ENCODE data around the gene CRB2. TPM values are rescaled to one million over a fixed set of nuclear protein-coding genes. Genes with fewer than 3 reads are reported as not detected.
A peak's percentile ranks its signal among the peaks of the same experiment; 100 is the strongest.

CRB2 gene
- total RNA-seq, 1 donor from 2014 or later = not detected

DNA sequence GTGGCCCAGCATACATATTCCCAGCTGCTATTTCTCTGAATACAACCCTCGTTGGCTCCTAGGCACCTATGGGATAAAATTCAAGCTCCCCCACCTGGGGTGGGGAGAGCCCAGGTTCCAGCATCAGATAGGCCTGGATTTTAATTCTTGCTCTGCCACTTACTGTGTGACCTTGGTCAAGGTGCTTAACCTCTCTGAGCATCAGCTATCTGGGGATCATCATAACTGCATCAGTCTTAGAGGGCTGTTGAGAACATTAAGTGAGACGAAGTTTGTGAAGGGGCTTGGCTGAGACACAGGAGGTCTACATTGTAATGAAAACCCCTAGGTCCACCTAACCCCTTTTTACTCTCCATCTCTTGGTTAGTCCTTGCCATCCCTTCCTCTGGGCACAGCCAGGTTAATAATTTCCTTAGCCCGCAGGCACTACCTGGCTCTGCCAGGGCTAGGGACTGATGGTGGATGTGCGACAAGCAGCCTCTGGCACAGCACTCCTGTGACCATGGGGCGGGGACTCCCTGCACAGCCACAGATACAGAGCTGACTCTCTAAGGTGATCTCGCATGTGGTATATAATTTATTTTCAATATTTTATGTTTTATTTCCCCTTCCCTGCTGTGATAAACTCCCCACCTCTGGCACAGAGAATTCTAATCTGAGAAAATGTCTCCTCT, 68.7 kb downstream of the CRB2 start:
- H3K9me3 ChIP-seq (replicated peaks) = peaks cover 10% of the 10 kb centered on the region
- no peak overlapping the region for H3K4me3 ChIP-seq
- H3K36me3 ChIP-seq = peaks cover 28% of the 10 kb centered on the region
- no peaks in the 10 kb centered on the region for H3K27me3 ChIP-seq (ENCODE audit: low read depth)
- TF ChIP-seq, protein P1, sequence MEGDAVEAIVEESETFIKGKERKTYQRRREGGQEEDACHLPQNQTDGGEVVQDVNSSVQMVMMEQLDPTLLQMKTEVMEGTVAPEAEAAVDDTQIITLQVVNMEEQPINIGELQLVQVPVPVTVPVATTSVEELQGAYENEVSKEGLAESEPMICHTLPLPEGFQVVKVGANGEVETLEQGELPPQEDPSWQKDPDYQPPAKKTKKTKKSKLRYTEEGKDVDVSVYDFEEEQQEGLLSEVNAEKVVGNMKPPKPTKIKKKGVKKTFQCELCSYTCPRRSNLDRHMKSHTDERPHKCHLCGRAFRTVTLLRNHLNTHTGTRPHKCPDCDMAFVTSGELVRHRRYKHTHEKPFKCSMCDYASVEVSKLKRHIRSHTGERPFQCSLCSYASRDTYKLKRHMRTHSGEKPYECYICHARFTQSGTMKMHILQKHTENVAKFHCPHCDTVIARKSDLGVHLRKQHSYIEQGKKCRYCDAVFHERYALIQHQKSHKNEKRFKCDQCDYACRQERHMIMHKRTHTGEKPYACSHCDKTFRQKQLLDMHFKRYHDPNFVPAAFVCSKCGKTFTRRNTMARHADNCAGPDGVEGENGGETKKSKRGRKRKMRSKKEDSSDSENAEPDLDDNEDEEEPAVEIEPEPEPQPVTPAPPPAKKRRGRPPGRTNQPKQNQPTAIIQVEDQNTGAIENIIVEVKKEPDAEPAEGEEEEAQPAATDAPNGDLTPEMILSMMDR (IDR thresholded peaks at IDR 0.05; ENCODE audit: borderline replicate concordance) = no peak
- no peak for DNase-seq
- peak overlapping the region; percentile 67 for H3K27ac ChIP-seq (replicated peaks)
- intact Hi-C loops (cut with micrococcal nuclease) = no loop called here
- no peaks in the 10 kb centered on the region for H3K4me1 ChIP-seq

DNA sequence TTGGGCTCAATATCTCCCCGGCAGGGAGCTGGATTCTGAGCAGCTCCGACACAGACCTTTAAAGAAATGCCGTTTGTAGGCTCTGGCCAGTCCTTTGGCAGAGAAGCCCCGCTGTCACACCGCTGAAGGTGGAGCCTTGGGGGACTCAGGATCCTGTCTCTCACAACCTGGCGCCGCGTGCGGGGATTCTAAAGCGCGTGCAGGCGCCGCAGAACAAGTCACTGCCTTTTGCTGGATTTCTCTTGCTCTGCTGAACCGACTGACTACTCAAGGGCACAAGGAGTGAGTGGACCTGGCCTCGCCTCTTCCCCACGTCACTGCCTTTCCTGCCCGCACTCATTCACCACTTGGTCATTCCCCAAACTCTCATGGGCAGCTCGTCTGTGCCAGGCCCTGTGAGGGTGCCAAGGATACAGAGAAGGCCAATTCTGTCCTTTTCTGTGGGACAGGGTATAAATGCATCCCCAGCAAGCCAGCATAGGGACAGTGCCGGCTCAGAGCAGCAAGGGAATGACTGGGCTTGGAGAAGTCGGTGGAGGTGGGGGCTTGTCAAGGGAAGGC, 69.3 kb downstream of the CRB2 start:
- peak overlapping the region; percentile 67 for H3K27ac ChIP-seq (replicated peaks)
- H3K4me3 ChIP-seq = no peak overlapping the region
- no peak for DNase-seq
- H3K36me3 ChIP-seq = peaks cover 29% of the 10 kb centered on the region
- no peaks in the 10 kb centered on the region for H3K4me1 ChIP-seq
- intact Hi-C loops (cut with micrococcal nuclease) = no loop called here
- H3K27me3 ChIP-seq (ENCODE audit: low read depth) = no peaks in the 10 kb centered on the region
- peaks cover 14% of the 10 kb centered on the region for H3K9me3 ChIP-seq (replicated peaks)
- TF ChIP-seq, protein P1 (IDR thresholded peaks at IDR 0.05; ENCODE audit: borderline replicate concordance) = no peak

DNA sequence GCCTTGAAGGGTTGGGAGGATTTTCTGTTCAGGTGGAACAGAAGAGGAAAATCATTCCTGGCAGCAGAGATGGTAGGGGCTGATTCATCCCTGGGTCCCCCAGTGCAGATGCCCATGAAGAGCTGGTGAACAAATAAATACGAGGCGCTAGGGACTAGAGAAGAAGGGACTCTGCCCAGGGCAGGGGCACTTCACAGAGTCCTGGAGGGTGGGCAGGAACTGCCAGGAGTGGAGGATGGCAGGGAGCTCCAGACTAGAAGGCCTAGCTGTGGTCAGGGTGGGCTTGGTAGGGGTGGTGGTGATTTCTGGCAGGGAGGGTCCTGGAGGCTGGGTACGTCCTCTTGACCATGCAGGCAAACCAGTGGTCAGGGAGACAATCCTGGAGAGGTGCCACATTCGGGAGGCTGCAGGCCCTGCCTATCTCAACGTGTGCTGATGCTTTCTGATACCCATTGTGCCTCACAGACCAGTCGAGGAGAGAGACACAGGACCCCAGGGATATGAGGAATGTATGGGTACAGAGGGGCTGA, 69.9 kb downstream of the CRB2 start:
- intact Hi-C loops (cut with micrococcal nuclease) = no loop called here
- H3K27ac ChIP-seq (replicated peaks) = peak overlapping the region; percentile 67
- peaks cover 34% of the 10 kb centered on the region for H3K36me3 ChIP-seq
- H3K9me3 ChIP-seq (replicated peaks) = peaks cover 16% of the 10 kb centered on the region
- H3K27me3 ChIP-seq (ENCODE audit: low read depth) = no peaks in the 10 kb centered on the region
- no peak overlapping the region for H3K4me3 ChIP-seq
- TF ChIP-seq, protein P1 (IDR thresholded peaks at IDR 0.05; ENCODE audit: borderline replicate concordance) = no peak
- DNase-seq = no peak
- no peaks in the 10 kb centered on the region for H3K4me1 ChIP-seq

DNA sequence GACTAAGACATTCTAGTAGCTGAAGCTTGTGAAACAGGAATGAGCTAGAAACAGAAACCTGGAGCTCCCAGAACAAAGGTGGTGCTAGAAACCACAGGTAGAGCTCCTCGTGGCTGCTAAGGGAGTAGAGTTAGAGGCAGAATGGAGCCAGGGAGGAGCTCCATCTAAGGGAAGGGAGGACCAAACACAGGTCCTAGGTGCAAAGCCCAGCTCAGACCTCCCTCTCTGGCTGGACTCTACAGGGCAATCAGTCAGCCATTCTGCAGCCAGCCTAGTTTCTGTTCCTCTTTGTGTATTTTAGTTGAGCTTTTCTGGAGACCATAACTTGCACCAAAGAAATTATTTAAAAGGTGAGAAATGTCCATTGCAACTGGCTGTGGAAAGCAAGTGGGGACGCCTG, 70.4 kb downstream of the CRB2 start:
- no peak for DNase-seq
- no peaks in the 10 kb centered on the region for H3K27me3 ChIP-seq (ENCODE audit: low read depth)
- peaks cover 39% of the 10 kb centered on the region for H3K36me3 ChIP-seq
- TF ChIP-seq, protein P1 (IDR thresholded peaks at IDR 0.05; ENCODE audit: borderline replicate concordance) = no peak
- intact Hi-C loops (cut with micrococcal nuclease) = no loop called here
- no peak overlapping the region for H3K27ac ChIP-seq (replicated peaks)
- no peak overlapping the region for H3K4me3 ChIP-seq
- peaks cover 16% of the 10 kb centered on the region for H3K9me3 ChIP-seq (replicated peaks)
- no peaks in the 10 kb centered on the region for H3K4me1 ChIP-seq

Small RNAs within 50 kb of the gene (microRNA-seq; reads per million reads assigned to microRNA genes)
- gene MIR601 = not detected

Other genes with a start within 250 kb of the CRB2 start
- gene STRBP, start 87.6 kb upstream of the CRB2 start, total RNA-seq = 26.4 TPM

Measured in left ventricle myocardium inferior (tissue), 1 donor.